Neural progenitor cell (in vitro differentiated cells): Measurements from ENCODE around the gene IL10RB. TPM values are rescaled to one million over a fixed set of nuclear protein-coding genes. Genes with fewer than 3 reads are reported as not detected.
"Not testable (repeated sequence)": the region's sequence is repeated elsewhere in the genome, so short reads cannot be mapped to it uniquely, and the experiment has no call there.

Experiments used
- DNase-seq: peaks from one replicate; pipeline ENCODE4 v3.0.0-alpha.2; 2016; ENCODE audit warnings: low spot score
- H2AFZ ChIP-seq: fragments of 200-600 bp; sonication (generic); replicated peaks from 2 replicates; pipeline ENCODE4 v1.6.1; 2016; ENCODE audit warnings: antibody characterized with exemption
- H3F3A ChIP-seq: fragments of 200-600 bp; sonication (generic); 2 replicates; pipeline ENCODE4 v1.6.1; 2016; ENCODE audit warnings: antibody characterized with exemption, low read depth
- H3K27ac ChIP-seq: fragments of 200-600 bp; sonication (generic); 2 replicates; pipeline ENCODE4 v1.5.1; 2016; ENCODE audit warnings: mild to moderate bottlenecking
- H3K27me3 ChIP-seq: fragments of 200-600 bp; sonication (generic); 2 replicates; pipeline ENCODE4 v1.6.1; 2016; ENCODE audit warnings: mild to moderate bottlenecking, moderate library complexity
- H3K36me3 ChIP-seq: fragments of 200-600 bp; sonication (generic); 2 replicates; pipeline ENCODE4 v1.5.1; 2016
- H3K4me1 ChIP-seq: fragments of 200-600 bp; sonication (generic); 2 replicates; pipeline ENCODE4 v1.6.1; 2016; ENCODE audit warnings: mixed run types
- H3K4me2 ChIP-seq: fragments of 200-600 bp; sonication (generic); 2 replicates; pipeline ENCODE4 v1.6.1; 2016
- H3K4me3 ChIP-seq: fragments of 200-600 bp; sonication (generic); 2 replicates; pipeline ENCODE4 v1.5.1; 2016
- H3K79me2 ChIP-seq: fragments of 200-600 bp; sonication (generic); 2 replicates; pipeline ENCODE4 v1.6.1; 2016; ENCODE audit warnings: low read depth
- H3K9ac ChIP-seq: fragments of 200-600 bp; sonication (generic); 2 replicates; pipeline ENCODE4 v1.6.1; 2016
- H3K9me3 ChIP-seq: fragments of 200-600 bp; sonication (generic); 2 replicates; pipeline ENCODE4 v1.5.1; 2016; ENCODE audit warnings: low read depth
- H4K20me1 ChIP-seq: fragments of 200-600 bp; sonication (generic); 2 replicates; pipeline ENCODE4 v1.6.1; 2016; ENCODE audit warnings: low read depth
- H3K27ac Mint-ChIP-seq: 3 replicates; pipeline ENCODE4 v1.8.0; 2021; ENCODE audit warnings: mixed read lengths
- H3K27me3 Mint-ChIP-seq: 2 replicates; pipeline ENCODE4 v1.8.0; 2022; ENCODE audit warnings: low read depth, mild to moderate bottlenecking, inconsistent platforms, moderate library complexity, mixed read lengths; ENCODE audit not compliant: insufficient read depth
- H3K36me3 Mint-ChIP-seq: 3 replicates; pipeline ENCODE4 v1.8.0; 2021; ENCODE audit warnings: mixed read lengths
- H3K4me1 Mint-ChIP-seq: 3 replicates; pipeline ENCODE4 v1.8.0; 2021; ENCODE audit warnings: mixed read lengths
- H3K4me3 Mint-ChIP-seq: 3 replicates; pipeline ENCODE4 v1.8.0; 2021; ENCODE audit warnings: mild to moderate bottlenecking, moderate library complexity, mixed read lengths
- H3K9me3 Mint-ChIP-seq: 3 replicates; pipeline ENCODE4 v1.8.0; 2020; ENCODE audit warnings: mixed read lengths
- EZH2 ChIP-seq: fragments of 200-600 bp; sonication (generic); IDR thresholded peaks from 2 replicates; pipeline ENCODE4 v1.6.1; 2017; ENCODE audit warnings: antibody characterized with exemption, mild to moderate bottlenecking, moderate library complexity
- EZH2phosphoT487 ChIP-seq: fragments of 200-600 bp; sonication (generic); IDR thresholded peaks from 2 replicates; pipeline ENCODE4 v1.6.1; 2017; ENCODE audit warnings: antibody characterized with exemption
- total RNA-seq: library from RNA; depleted of rRNA; stranded (reverse); fragments of >200 nt; gene quantifications from 2 replicates; pipeline ENCODE4 v1.2.3, GENCODE V29; 2015; ENCODE audit warnings: low replicate concordance
- TF ChIP-seq, protein P1 (sequence below): fragments of 200-600 bp; sonication (generic); IDR thresholded peaks from 2 replicates; pipeline ENCODE4 v1.5.1; 2017; ENCODE audit warnings: antibody characterized with exemption, mild to moderate bottlenecking

The IL10RB gene
- total RNA-seq, 1 donor from 2014 or later = 3.1 TPM

- H3K4me1 Mint-ChIP-seq = peaks cover 6% of the 10 kb centered on the region
- no peak overlapping the region for H3K4me3 Mint-ChIP-seq
- Histone ChIP-seq H3K4me3 (no peak overlapping the region), H3K27me3 (no peaks in the 10 kb centered on the region), H3K9me3 (peaks cover 7% of the 10 kb centered on the region), H3K4me1 (peaks cover 3% of the 10 kb centered on the region), H3K36me3 (no peaks in the 10 kb centered on the region), H3K27ac (no peak overlapping the region), H4K20me1 (peaks cover 14% of the 10 kb centered on the region), H3K9ac (no peak overlapping the region), H3K79me2 (peaks cover 35% of the 10 kb centered on the region), H2AFZ (no peak overlapping the region), H3K4me2 (no peak overlapping the region), H3F3A (peaks cover 6% of the 10 kb centered on the region)
- H3K36me3 Mint-ChIP-seq = peaks cover 49% of the 10 kb centered on the region
- peaks cover 4% of the 10 kb centered on the region for H3K27me3 Mint-ChIP-seq
- peaks cover 44% of the 10 kb centered on the region for H3K9me3 Mint-ChIP-seq
- no peak for DNase-seq
- TF ChIP-seq EZH2phosphoT487 = no peak
- TF ChIP-seq, protein P1, sequence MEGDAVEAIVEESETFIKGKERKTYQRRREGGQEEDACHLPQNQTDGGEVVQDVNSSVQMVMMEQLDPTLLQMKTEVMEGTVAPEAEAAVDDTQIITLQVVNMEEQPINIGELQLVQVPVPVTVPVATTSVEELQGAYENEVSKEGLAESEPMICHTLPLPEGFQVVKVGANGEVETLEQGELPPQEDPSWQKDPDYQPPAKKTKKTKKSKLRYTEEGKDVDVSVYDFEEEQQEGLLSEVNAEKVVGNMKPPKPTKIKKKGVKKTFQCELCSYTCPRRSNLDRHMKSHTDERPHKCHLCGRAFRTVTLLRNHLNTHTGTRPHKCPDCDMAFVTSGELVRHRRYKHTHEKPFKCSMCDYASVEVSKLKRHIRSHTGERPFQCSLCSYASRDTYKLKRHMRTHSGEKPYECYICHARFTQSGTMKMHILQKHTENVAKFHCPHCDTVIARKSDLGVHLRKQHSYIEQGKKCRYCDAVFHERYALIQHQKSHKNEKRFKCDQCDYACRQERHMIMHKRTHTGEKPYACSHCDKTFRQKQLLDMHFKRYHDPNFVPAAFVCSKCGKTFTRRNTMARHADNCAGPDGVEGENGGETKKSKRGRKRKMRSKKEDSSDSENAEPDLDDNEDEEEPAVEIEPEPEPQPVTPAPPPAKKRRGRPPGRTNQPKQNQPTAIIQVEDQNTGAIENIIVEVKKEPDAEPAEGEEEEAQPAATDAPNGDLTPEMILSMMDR = no peak
- TF ChIP-seq EZH2 = no peak
- no peak overlapping the region for H3K27ac Mint-ChIP-seq
Observed at GRCh38 chr21:33236766-33237165, 29.4 kb upstream of the IL10RB start.

DNA sequence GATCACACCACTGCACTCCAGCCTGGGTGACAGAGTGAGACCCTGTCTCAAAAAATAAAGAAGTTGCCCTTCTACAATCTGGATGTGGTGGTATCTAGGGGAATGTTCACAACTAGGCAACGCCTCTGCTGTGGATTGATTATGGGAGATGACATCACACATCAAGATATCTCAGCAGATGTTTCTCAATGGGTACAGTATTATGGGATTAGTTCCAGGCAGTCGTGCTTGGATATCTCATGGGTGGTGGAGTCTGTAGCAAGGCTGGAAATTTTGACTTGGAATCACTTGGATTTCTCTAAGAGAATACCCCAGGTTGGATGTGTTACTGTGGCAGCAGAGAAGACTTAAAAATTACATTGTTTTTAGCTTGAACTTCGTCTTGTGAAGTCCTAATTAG is 28.7 kb upstream of the IL10RB start:
- no peak overlapping the region for H3K9ac ChIP-seq
- Mint-ChIP-seq H3K27ac (no peak overlapping the region), H3K4me1 (peaks cover 3% of the 10 kb centered on the region), H3K4me3 (no peak overlapping the region), H3K27me3 (peaks cover 4% of the 10 kb centered on the region), H3K36me3 (peaks cover 51% of the 10 kb centered on the region), H3K9me3 (peaks cover 50% of the 10 kb centered on the region)
- H4K20me1 ChIP-seq = peaks cover 7% of the 10 kb centered on the region
- no peaks in the 10 kb centered on the region for H3K27me3 ChIP-seq
- no peak overlapping the region for H2AFZ ChIP-seq
- no peaks in the 10 kb centered on the region for H3K36me3 ChIP-seq
- H3K27ac ChIP-seq = no peak overlapping the region
- no peak overlapping the region for H3K4me3 ChIP-seq
- peaks cover 7% of the 10 kb centered on the region for H3K9me3 ChIP-seq
- H3F3A ChIP-seq = peaks cover 6% of the 10 kb centered on the region
- TF ChIP-seq, protein P1 = no peak
- TF ChIP-seq EZH2phosphoT487 (no peak), EZH2 (no peak)
- no peaks in the 10 kb centered on the region for H3K4me1 ChIP-seq
- peaks cover 33% of the 10 kb centered on the region for H3K79me2 ChIP-seq
- no peak overlapping the region for H3K4me2 ChIP-seq
- DNase-seq = no peak

DNA sequence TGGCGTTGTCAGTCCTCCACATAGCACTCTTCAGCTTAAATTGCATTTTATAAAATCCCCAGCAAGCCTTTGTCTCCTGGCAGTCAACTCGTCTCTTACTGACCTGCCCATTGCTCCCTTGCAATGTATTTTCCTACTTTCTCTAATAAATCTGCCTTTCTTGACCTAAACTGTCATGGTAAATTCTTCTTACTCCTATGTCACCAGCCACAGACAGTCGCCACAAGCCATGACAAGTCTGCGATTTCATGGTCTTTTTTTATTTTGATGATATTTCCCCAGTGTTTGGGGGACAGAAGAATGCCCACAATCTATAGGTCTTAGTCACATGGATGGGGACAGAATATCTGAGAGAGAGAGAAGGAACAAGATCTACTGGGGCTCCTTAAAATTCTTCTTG is 28.0 kb upstream of the IL10RB start:
- Mint-ChIP-seq H3K4me1 (peaks cover 3% of the 10 kb centered on the region), H3K27me3 (peaks cover 4% of the 10 kb centered on the region), H3K27ac (no peak overlapping the region), H3K4me3 (no peak overlapping the region), H3K9me3 (peaks cover 50% of the 10 kb centered on the region), H3K36me3 (peaks cover 47% of the 10 kb centered on the region)
- Histone ChIP-seq H3K27me3 (no peaks in the 10 kb centered on the region), H3K4me2 (no peak overlapping the region), H3K36me3 (no peaks in the 10 kb centered on the region), H3K27ac (no peak overlapping the region), H4K20me1 (peaks cover 2% of the 10 kb centered on the region), H2AFZ (no peak overlapping the region), H3K4me3 (no peak overlapping the region), H3K79me2 (peaks cover 26% of the 10 kb centered on the region), H3K9me3 (peaks cover 7% of the 10 kb centered on the region), H3F3A (peaks cover 6% of the 10 kb centered on the region), H3K9ac (no peak overlapping the region), H3K4me1 (no peaks in the 10 kb centered on the region)
- no peak for TF ChIP-seq EZH2
- DNase-seq = no peak

DNA sequence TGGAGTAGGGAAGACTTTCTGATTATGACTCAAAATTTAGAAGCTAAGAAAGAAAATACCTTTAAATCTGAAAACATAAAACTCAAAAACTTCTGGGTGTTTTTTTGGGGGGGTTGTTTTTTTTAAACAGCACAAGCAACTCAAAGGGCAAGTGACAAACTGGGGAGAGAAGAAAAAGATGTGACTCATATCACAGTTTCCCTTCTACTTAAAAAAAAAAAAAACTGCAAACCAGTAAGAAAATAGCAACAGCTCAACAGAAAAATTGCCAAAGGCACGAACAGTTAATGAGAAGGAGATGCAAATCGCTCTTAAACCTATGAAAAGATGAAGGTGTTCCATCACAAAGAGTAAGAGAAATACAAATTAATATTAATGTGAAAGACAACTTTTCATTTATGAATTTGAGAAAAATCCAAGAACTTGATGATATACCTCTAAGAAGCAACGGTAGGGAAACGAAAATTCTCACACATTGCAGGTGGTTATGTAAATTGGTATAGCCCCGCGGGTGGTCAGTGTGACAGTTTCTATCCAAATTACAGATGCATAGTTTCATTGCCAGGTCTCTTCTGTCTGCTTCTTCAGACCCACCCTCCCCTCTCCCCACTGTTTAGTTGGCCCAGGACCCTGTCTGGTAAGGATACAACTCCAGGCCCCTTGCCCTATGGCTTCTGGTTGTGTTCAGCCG is 27.5 kb upstream of the IL10RB start:
- Histone ChIP-seq H3K9me3 (peaks cover 7% of the 10 kb centered on the region), H3K36me3 (no peaks in the 10 kb centered on the region), H3K4me2 (no peak overlapping the region), H3K27me3 (no peaks in the 10 kb centered on the region), H3K79me2 (peaks cover 21% of the 10 kb centered on the region), H3K4me3 (no peak overlapping the region), H3K9ac (no peak overlapping the region), H2AFZ (no peak overlapping the region), H3F3A (peaks cover 6% of the 10 kb centered on the region), H4K20me1 (no peaks in the 10 kb centered on the region), H3K27ac (no peak overlapping the region), H3K4me1 (no peaks in the 10 kb centered on the region)
- no peak for TF ChIP-seq EZH2phosphoT487
- TF ChIP-seq, protein P1 = no peak
- no peak for TF ChIP-seq EZH2
- peaks cover 3% of the 10 kb centered on the region for H3K4me1 Mint-ChIP-seq
- H3K4me3 Mint-ChIP-seq = no peak overlapping the region
- no peak overlapping the region for H3K27ac Mint-ChIP-seq
- H3K36me3 Mint-ChIP-seq = peaks cover 50% of the 10 kb centered on the region
- H3K9me3 Mint-ChIP-seq = peaks cover 50% of the 10 kb centered on the region
- H3K27me3 Mint-ChIP-seq = peaks cover 4% of the 10 kb centered on the region
- DNase-seq = no peak

DNA sequence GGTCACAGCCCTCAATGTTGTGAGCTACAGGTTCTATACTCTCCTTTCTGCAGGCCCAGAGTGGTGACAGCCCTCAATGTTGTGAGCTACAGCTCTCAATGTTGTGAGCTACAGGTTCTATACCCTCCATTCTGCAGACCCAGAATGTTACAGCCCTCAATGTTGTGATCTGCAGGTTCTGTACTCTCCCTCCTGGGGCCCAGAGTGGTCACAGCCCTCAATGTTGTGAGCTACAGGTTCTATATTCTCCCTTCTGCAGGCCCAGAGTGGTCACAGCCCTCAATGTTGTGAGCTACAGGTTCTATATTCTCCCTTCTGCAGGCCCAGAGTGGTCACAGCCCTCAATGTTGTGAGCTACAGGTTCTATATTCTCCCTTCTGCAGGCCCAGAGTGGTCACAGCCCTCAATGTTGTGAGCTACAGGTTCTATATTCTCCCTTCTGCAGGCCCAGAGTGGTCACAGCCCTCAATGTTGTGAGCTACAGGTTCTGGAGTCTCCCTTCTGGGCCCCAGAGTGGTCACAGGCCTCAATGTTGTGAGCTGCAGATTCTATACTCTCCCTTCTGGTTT is 26.5 kb upstream of the IL10RB start:
- H3K4me3 Mint-ChIP-seq = not testable (repeated sequence)
- peaks cover 44% of the 10 kb centered on the region for H3K9me3 Mint-ChIP-seq

More for the DNA sequence above, 26.5 kb upstream of the IL10RB start:
- H3K36me3 Mint-ChIP-seq = peaks cover 52% of the 10 kb centered on the region
- not testable (repeated sequence) for H3K27me3 ChIP-seq, H3K4me1 ChIP-seq, H3K4me1 Mint-ChIP-seq, H3K27me3 Mint-ChIP-seq, DNase-seq, H3K9me3 ChIP-seq, H3K4me3 ChIP-seq, H4K20me1 ChIP-seq, H3K27ac Mint-ChIP-seq, H3K27ac ChIP-seq, H3K36me3 ChIP-seq, H3K9ac ChIP-seq, H2AFZ ChIP-seq, H3K4me2 ChIP-seq
- Histone ChIP-seq H3F3A (peaks cover 11% of the 10 kb centered on the region), H3K79me2 (peaks cover 16% of the 10 kb centered on the region)
